Neural cell (in vitro differentiated cells): ENCODE data around the gene PRR5. TPM values are rescaled to one million over a fixed set of nuclear protein-coding genes. Genes with fewer than 3 reads are reported as not detected.
"Not testable (repeated sequence)": the region's sequence is repeated elsewhere in the genome, so short reads cannot be mapped to it uniquely, and the experiment has no call there.

Experiments used
- H2AFZ ChIP-seq: fragments of 200-600, 300-800 bp; sonication (generic), shearing (Covaris generic); 2 replicates; pipeline ENCODE4 v1.6.0; 2014; ENCODE audit warnings: low read depth, mild to moderate bottlenecking, antibody characterized with exemption, low read length, moderate library complexity
- H3F3A ChIP-seq: fragments of 200-600 bp; shearing (Covaris generic); 2 replicates; pipeline ENCODE4 v1.6.1; 2016; ENCODE audit warnings: mild to moderate bottlenecking, moderate library complexity, mixed read lengths, antibody characterized with exemption, low read length; ENCODE audit not compliant: insufficient read depth, poor library complexity, severe bottlenecking
- H3K27ac ChIP-seq: fragments of 200-600, 300-800 bp; sonication (generic), shearing (Covaris generic); 2 replicates; pipeline ENCODE4 v1.5.1; 2014; ENCODE audit warnings: mild to moderate bottlenecking, low read length, moderate library complexity
- H3K27me3 ChIP-seq: fragments of 300-800, 200-600 bp; sonication (generic), shearing (Covaris generic); 2 replicates; pipeline ENCODE4 v1.6.0; 2014; ENCODE audit warnings: mild to moderate bottlenecking, low read depth, low read length, moderate library complexity; ENCODE audit not compliant: insufficient read depth
- H3K36me3 ChIP-seq: fragments of 300-800, 200-600 bp; sonication (generic), shearing (Covaris generic); 2 replicates; pipeline ENCODE4 v1.5.1; 2014; ENCODE audit warnings: mild to moderate bottlenecking, antibody characterized with exemption, low read length, moderate library complexity; ENCODE audit not compliant: insufficient read depth
- H3K4me2 ChIP-seq: fragments of 300-800, 200-600 bp; sonication (generic), shearing (Covaris generic); 2 replicates; pipeline ENCODE4 v1.6.0; 2014; ENCODE audit warnings: mild to moderate bottlenecking, low read length
- H3K4me3 ChIP-seq: fragments of 300-800, 200-600 bp; sonication (generic), shearing (Covaris generic); 2 replicates; pipeline ENCODE4 v1.5.1; 2014; ENCODE audit warnings: mild to moderate bottlenecking, low read length, moderate library complexity
- H3K79me2 ChIP-seq: fragments of 200-600 bp; shearing (Covaris generic); replicated peaks from 2 replicates; pipeline ENCODE4 v1.6.0; 2014; ENCODE audit warnings: mild to moderate bottlenecking, low read length, moderate library complexity; ENCODE audit not compliant: insufficient read depth
- H3K9ac ChIP-seq: fragments of 300-800, 200-600 bp; sonication (generic), shearing (Covaris generic); 2 replicates; pipeline ENCODE4 v1.6.1; 2016; ENCODE audit warnings: mild to moderate bottlenecking, low read length, mixed read lengths
- H3K9me2 ChIP-seq: fragments of 200-600 bp; shearing (Covaris generic); 2 replicates; pipeline ENCODE4 v1.6.1; 2016; ENCODE audit warnings: mild to moderate bottlenecking, low read length, mixed read lengths; ENCODE audit not compliant: insufficient read depth
- H3K9me3 ChIP-seq: fragments of 200-600, 300-800 bp; sonication (generic), shearing (Covaris generic); 2 replicates; pipeline ENCODE4 v1.6.1; 2016; ENCODE audit warnings: mild to moderate bottlenecking, mixed run types, low read length, moderate library complexity, mixed read lengths
- H4K20me1 ChIP-seq: fragments of 200-600 bp; shearing (Covaris generic); 2 replicates; pipeline ENCODE4 v1.6.1; 2016; ENCODE audit warnings: mild to moderate bottlenecking, mixed run types; ENCODE audit not compliant: insufficient read depth
- CTCF ChIP-seq: fragments of 450-650 bp; IDR thresholded peaks from 2 replicates; pipeline ENCODE4 v1.5.1; 2014; ENCODE audit warnings: antibody characterized with exemption, mild to moderate bottlenecking, moderate library complexity; ENCODE audit not compliant: poor library complexity, severe bottlenecking
- EP300 ChIP-seq: fragments of 450-650 bp; conservative IDR thresholded peaks from 2 replicates; pipeline ENCODE4 v1.6.1; 2014; ENCODE audit warnings: antibody characterized with exemption, mild to moderate bottlenecking, moderate library complexity; ENCODE audit not compliant: poor library complexity, severe bottlenecking
- EZH2 ChIP-seq: fragments of 200-600, 300-800 bp; shearing (Covaris generic), sonication (generic); IDR thresholded peaks from 2 replicates; pipeline ENCODE4 v1.6.1; 2014; ENCODE audit warnings: antibody characterized with exemption, low read length, borderline replicate concordance, mild to moderate bottlenecking; ENCODE audit not compliant: insufficient read depth, poor library complexity, severe bottlenecking
- MXI1 ChIP-seq: fragments of 450-650 bp; conservative IDR thresholded peaks from 2 replicates; pipeline ENCODE4 v1.6.1; 2014; ENCODE audit warnings: antibody characterized with exemption, mild to moderate bottlenecking; ENCODE audit not compliant: poor library complexity, severe bottlenecking
- POLR2AphosphoS5 ChIP-seq: IDR thresholded peaks from 2 replicates; pipeline ENCODE4 v1.6.1; 2012
- RAD21 ChIP-seq: fragments of 450-650 bp; conservative IDR thresholded peaks from 2 replicates; pipeline ENCODE4 v1.6.1; 2014; ENCODE audit warnings: antibody characterized with exemption, mild to moderate bottlenecking, moderate library complexity
- REST ChIP-seq: IDR thresholded peaks from 2 replicates; pipeline ENCODE4 v1.6.1; 2012; ENCODE audit warnings: borderline replicate concordance
- SMC3 ChIP-seq: fragments of 450-650 bp; conservative IDR thresholded peaks from 2 replicates; pipeline ENCODE4 v1.6.1; 2014; ENCODE audit warnings: antibody characterized with exemption, mild to moderate bottlenecking, moderate library complexity; ENCODE audit not compliant: poor library complexity
- TAF1 ChIP-seq: IDR thresholded peaks from 2 replicates; pipeline ENCODE4 v1.6.1; 2012; ENCODE audit warnings: low read depth
- polyA plus RNA-seq: library from polyadenylated mRNA; depleted of rRNA; stranded (reverse); fragments of >200 nt; gene quantifications from 2 replicates; pipeline ENCODE4 v1.2.3, GENCODE V29; 2014

PRR5 gene
- polyA plus RNA-seq, 1 donor from 2014 or later = 16.2 TPM

- no peaks in the 10 kb centered on the region for H3K79me2 ChIP-seq
- H3K27ac ChIP-seq = no peak overlapping the region
- no peak overlapping the region for H3K9ac ChIP-seq
- H3K27me3 ChIP-seq = no peaks in the 10 kb centered on the region
- no peaks in the 10 kb centered on the region for H4K20me1 ChIP-seq
- no peak overlapping the region for H3K4me3 ChIP-seq
- no peaks in the 10 kb centered on the region for H3F3A ChIP-seq
- H3K4me2 ChIP-seq = no peak overlapping the region
- no peak for TF ChIP-seq EP300
- no peak for TF ChIP-seq TAF1
- no peak for TF ChIP-seq RAD21
- no peak for TF ChIP-seq MXI1
- no peak for TF ChIP-seq EZH2
- TF ChIP-seq CTCF = no peak
- TF ChIP-seq SMC3 = no peak
- TF ChIP-seq REST = no peak
- no peak for TF ChIP-seq POLR2AphosphoS5
- H3K9me2 ChIP-seq = no peaks in the 10 kb centered on the region
- H3K36me3 ChIP-seq = no peaks in the 10 kb centered on the region
- H2AFZ ChIP-seq = no peak overlapping the region
- no peaks in the 10 kb centered on the region for H3K9me3 ChIP-seq
Observed at GRCh38 chr22:44672632-44673031, 29.4 kb upstream of the PRR5 start.

- Histone ChIP-seq H3K79me2 (no peaks in the 10 kb centered on the region), H3K4me3 (no peak overlapping the region), H2AFZ (no peak overlapping the region), H3K4me2 (no peak overlapping the region), H3K9ac (no peak overlapping the region), H4K20me1 (no peaks in the 10 kb centered on the region), H3K27ac (no peak overlapping the region), H3K36me3 (no peaks in the 10 kb centered on the region), H3K9me2 (no peaks in the 10 kb centered on the region), H3K9me3 (no peaks in the 10 kb centered on the region), H3F3A (no peaks in the 10 kb centered on the region), H3K27me3 (no peaks in the 10 kb centered on the region)
- no peak for TF ChIP-seq TAF1
- no peak for TF ChIP-seq REST
- TF ChIP-seq SMC3 = no peak
- TF ChIP-seq MXI1 = no peak
- no peak for TF ChIP-seq EP300
- TF ChIP-seq EZH2 = no peak
- TF ChIP-seq RAD21 = no peak
- no peak for TF ChIP-seq CTCF
- TF ChIP-seq POLR2AphosphoS5 = no peak
Observed at GRCh38 chr22:44673406-44673805, 28.6 kb upstream of the PRR5 start.

GRCh38 chr22:44676066-44676440 is 26.0 kb upstream of the PRR5 start:
- H2AFZ ChIP-seq, H3K9me2 ChIP-seq, H3K27me3 ChIP-seq: not testable (repeated sequence)

More at GRCh38 chr22:44676066-44676440, 26.0 kb upstream of the PRR5 start:
- H4K20me1 ChIP-seq, H3K36me3 ChIP-seq, H3K9me3 ChIP-seq, H3K27ac ChIP-seq, H3K9ac ChIP-seq, H3K79me2 ChIP-seq, H3K4me3 ChIP-seq, H3F3A ChIP-seq, H3K4me2 ChIP-seq: not testable (repeated sequence)
